Erythroblast (primary cell): ENCODE results near the gene PRKAR1B.

Experiments
- GATA1 ChIP-seq: IDR thresholded peaks from 2 replicates; pipeline ENCODE4 v1.6.1; 2011; ENCODE audit warnings: low read depth, mild to moderate bottlenecking, control low read depth, low read length, moderate library complexity
- POLR2A ChIP-seq: IDR thresholded peaks from 2 replicates; pipeline ENCODE4 v1.6.1; 2011; ENCODE audit warnings: mild to moderate bottlenecking, low read length

DNA sequence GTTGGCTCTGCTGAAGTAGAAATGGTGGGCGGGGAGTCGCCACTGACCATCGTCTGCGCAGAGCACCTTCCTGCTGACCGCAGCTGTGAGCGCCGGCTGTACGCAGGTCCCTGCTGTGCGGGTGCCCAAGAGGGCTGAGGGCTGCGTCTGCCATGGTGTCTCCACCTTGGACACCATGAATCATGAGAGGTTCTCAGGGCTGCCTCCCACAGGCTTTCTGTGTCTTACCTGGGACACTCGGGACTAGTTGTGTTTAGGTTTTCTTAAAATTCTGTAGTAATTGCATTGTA lies 44.9 kb upstream of the PRKAR1B start:
- TF ChIP-seq POLR2A (no peak), GATA1 (no peak)
